ENCODE measurements around the gene RNF126. TPM values are rescaled to one million over a fixed set of nuclear protein-coding genes. Genes with fewer than 3 reads are reported as not detected.
A peak's percentile ranks its signal among the peaks of the same experiment; 100 is the strongest.

RNF126 gene
- total RNA-seq, 2 donors from 2014 or later = 47.8 to 61.9 TPM

DNA sequence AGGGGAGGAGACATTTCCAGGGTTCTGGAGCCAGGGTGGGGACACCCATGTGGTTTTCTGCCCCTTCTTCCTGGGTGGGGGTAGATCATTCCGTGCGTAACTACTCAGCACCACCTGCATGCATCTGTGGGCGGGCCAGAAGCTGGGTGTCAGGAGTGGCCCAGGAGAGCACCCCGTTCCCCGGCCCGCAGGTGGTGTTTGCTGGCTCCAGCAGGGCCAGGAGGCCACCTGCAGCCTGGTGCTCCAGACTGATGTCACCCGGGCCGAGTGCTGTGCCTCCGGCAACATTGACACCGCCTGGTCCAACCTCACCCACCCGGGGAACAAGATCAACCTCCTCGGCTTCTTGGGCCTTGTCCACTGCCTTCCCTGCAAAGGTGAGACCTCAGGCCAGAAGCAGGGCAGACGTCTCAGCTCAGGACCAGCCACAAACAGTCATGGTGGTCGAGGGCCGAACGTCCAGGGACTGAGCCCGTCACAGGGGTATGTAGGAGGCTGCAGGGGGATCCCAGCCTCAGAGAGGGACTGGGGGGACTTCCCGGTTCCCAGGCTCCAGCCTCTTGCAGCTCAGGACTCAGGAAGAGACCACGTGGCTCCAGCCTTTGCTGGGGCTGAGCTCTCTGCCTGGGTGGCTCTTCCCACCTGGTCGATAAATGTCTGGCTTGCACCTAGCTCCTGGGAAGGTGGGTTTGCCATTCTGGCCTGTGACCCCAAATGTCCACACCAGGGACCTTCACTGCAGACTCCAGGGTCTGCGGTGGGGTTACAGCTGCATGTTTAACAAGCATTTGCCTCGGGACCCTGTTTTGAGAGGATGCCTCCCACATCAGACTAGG is 14.8 kb upstream of the RNF126 start:
- DNase-seq (ENCODE audit: low spot score) (no peak), ATAC-seq (ENCODE audit: insufficient number of reproducible peaks, low FRiP score, low read depth) (no peak)
- H3K4me1 ChIP-seq (ENCODE audit: control insufficient read depth in 1 of 2, low read depth in 2 of 2) = peaks cover 14 to 23% of the 10 kb centered on the region in 2 donors
- H3K27ac ChIP-seq = peak overlapping the region; percentile 96 to 99
- H3K9me3 ChIP-seq = no peaks in the 10 kb centered on the region
- no peaks in the 10 kb centered on the region for H3K27me3 ChIP-seq (replicated peaks; ENCODE audit: insufficient read depth)
- TF ChIP-seq, protein P1, sequence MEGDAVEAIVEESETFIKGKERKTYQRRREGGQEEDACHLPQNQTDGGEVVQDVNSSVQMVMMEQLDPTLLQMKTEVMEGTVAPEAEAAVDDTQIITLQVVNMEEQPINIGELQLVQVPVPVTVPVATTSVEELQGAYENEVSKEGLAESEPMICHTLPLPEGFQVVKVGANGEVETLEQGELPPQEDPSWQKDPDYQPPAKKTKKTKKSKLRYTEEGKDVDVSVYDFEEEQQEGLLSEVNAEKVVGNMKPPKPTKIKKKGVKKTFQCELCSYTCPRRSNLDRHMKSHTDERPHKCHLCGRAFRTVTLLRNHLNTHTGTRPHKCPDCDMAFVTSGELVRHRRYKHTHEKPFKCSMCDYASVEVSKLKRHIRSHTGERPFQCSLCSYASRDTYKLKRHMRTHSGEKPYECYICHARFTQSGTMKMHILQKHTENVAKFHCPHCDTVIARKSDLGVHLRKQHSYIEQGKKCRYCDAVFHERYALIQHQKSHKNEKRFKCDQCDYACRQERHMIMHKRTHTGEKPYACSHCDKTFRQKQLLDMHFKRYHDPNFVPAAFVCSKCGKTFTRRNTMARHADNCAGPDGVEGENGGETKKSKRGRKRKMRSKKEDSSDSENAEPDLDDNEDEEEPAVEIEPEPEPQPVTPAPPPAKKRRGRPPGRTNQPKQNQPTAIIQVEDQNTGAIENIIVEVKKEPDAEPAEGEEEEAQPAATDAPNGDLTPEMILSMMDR (IDR thresholded peaks at IDR 0.05) = no peak
- H3K4me3 ChIP-seq = peak overlapping the region; percentile 97
- H3K36me3 ChIP-seq = peaks cover 6% of the 10 kb centered on the region

- H3K4me1 ChIP-seq (ENCODE audit: control insufficient read depth in 1 of 2, low read depth in 2 of 2) = peaks cover 14 to 23% of the 10 kb centered on the region in 2 donors
Measured at GRCh38 chr19:677201-677600, 14.2 kb upstream of the RNF126 start.

DNA sequence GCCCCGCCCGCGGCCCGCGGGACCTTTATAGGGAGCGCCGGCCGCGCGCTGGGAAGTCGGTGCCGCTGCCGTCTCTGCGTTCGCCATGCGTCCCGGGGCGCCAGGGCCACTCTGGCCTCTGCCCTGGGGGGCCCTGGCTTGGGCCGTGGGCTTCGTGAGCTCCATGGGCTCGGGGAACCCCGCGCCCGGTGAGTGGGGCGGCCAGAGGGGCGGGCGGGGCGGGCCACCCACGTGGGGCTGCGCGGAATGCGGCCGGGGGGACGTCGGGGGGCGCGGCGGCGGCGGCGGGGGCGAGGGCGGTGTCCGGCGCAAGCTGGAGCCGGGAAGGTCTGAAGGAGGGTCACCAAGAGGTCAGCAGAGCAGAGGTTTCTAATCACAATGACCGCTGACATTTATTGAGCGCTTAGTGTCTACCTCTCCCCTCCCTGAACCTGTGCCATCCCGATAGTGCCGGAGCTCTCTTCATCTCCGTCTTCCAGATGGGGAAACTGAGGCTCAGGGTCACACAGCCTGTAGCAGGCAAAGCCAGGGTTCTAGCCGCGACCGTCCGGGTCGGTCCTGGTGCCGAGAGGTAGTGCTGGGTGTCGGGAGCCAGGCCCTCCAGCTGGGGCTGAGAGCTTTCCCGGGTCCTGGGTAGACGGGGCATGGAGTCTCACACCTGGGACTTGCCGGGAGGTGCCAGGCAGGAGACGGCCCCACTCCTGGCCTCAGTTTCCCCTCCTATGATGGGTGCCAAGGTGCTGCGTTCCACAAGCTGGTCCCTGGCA is 13.5 kb upstream of the RNF126 start, which contains the start of gene FSTL3:
Gene FSTL3, plus strand, starts transcription at position 54 of the 767 bp plus-strand sequence. Its CDS starts 32 bp downstream, at position 86.
- DNase-seq (ENCODE audit: low spot score) (no peak), ATAC-seq (ENCODE audit: insufficient number of reproducible peaks, low FRiP score, low read depth) (no peak)
- no peaks in the 10 kb centered on the region for H3K9me3 ChIP-seq
- peak within 1 kb of the TSS; percentile 97 for H3K4me3 ChIP-seq
- H3K4me1 ChIP-seq (ENCODE audit: control insufficient read depth in 1 of 2, low read depth in 2 of 2) = peaks cover 14 to 23% of the 10 kb centered on the region in 2 donors
- H3K27ac ChIP-seq = peak within 1 kb of the TSS; percentile 96 to 99
- H3K36me3 ChIP-seq = peaks cover 3% of the 10 kb centered on the region
- H3K27me3 ChIP-seq (replicated peaks; ENCODE audit: insufficient read depth) = no peaks in the 10 kb centered on the region
- TF ChIP-seq, protein P1 (IDR thresholded peaks at IDR 0.05) = no peak

More at GRCh38 chr19:677201-677600, 14.2 kb upstream of the RNF126 start:
- Histone ChIP-seq H3K27me3 (replicated peaks; ENCODE audit: insufficient read depth) (no peaks in the 10 kb centered on the region), H3K9me3 (no peaks in the 10 kb centered on the region), H3K27ac (peak overlapping the region; percentile 96 to 99), H3K36me3 (peaks cover 6% of the 10 kb centered on the region), H3K4me3 (peak overlapping the region; percentile 97)
- TF ChIP-seq, protein P1 (IDR thresholded peaks at IDR 0.05) = no peak
- DNase-seq (ENCODE audit: low spot score) = peak; percentile 72
- peak; percentile 31 for ATAC-seq (ENCODE audit: insufficient number of reproducible peaks, low FRiP score, low read depth)

DNA sequence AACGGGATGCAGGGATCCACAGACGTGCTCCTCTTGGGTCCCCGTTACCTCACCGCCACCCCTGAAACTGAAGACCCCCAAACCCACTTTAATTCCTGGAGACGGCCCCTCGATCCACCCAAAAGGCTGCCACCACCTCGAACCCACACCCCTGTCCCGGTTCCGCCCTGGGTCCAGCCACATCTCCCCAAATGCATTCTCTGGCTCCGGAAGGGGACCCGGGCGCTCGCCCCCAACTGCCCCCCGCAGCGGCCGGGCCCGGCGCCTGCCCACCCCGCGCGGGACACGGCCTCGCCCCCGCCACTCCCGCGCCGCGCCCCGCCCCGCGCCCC is 13.0 kb upstream of the RNF126 start:
- ATAC-seq (ENCODE audit: insufficient number of reproducible peaks, low FRiP score, low read depth) (no peak), DNase-seq (ENCODE audit: low spot score) (no peak)
- TF ChIP-seq, protein P1 (IDR thresholded peaks at IDR 0.05) = no peak
- Histone ChIP-seq H3K27ac (peak overlapping the region; percentile 96 to 99), H3K27me3 (replicated peaks; ENCODE audit: insufficient read depth) (no peaks in the 10 kb centered on the region), H3K36me3 (no peaks in the 10 kb centered on the region), H3K9me3 (no peaks in the 10 kb centered on the region), H3K4me1 (ENCODE audit: control insufficient read depth in 1 of 2, low read depth in 2 of 2) (peaks cover 14 to 23% of the 10 kb centered on the region in 2 donors), H3K4me3 (peak overlapping the region; percentile 97)
